ENCODE measurements around the gene CEACAM7.

CEACAM7 gene

DNA sequence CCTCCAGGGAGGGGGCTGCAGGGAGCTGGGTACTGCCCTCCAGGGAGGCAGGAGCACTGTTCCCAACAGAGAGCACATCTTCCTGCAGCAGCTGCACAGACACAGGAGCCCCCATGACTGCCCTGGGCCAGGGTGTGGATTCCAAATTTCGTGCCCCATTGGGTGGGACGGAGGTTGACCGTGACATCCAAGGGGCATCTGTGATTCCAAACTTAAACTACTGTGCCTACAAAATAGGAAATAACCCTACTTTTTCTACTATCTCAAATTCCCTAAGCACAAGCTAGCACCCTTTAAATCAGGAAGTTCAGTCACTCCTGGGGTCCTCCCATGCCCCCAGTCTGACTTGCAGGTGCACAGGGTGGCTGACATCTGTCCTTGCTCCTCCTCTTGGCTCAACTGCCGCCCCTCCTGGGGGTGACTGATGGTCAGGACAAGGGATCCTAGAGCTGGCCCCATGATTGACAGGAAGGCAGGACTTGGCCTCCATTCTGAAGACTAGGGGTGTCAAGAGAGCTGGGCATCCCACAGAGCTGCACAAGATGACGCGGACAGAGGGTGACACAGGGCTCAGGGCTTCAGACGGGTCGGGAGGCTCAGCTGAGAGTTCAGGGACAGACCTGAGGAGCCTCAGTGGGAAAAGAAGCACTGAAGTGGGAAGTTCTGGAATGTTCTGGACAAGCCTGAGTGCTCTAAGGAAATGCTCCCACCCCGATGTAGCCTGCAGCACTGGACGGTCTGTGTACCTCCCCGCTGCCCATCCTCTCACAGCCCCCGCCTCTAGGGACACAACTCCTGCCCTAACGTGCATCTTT, 12.5 kb upstream of the CEACAM7 start:
- peak; percentile 34 for DNase-seq (ENCODE audit: low spot score)

DNA sequence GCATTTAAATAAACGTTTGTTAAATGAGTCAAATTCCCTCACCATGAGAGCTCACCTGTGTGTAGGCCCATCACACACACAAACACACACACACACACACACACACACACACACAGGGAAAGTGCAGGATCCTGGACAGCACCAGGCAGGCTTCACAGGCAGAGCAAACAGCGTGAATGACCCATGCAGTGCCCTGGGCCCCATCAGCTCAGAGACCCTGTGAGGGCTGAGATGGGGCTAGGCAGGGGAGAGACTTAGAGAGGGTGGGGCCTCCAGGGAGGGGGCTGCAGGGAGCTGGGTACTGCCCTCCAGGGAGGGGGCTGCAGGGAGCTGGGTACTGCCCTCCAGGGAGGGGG, 11.9 kb upstream of the CEACAM7 start:
- DNase-seq (ENCODE audit: low spot score): peak; percentile 32

DNA sequence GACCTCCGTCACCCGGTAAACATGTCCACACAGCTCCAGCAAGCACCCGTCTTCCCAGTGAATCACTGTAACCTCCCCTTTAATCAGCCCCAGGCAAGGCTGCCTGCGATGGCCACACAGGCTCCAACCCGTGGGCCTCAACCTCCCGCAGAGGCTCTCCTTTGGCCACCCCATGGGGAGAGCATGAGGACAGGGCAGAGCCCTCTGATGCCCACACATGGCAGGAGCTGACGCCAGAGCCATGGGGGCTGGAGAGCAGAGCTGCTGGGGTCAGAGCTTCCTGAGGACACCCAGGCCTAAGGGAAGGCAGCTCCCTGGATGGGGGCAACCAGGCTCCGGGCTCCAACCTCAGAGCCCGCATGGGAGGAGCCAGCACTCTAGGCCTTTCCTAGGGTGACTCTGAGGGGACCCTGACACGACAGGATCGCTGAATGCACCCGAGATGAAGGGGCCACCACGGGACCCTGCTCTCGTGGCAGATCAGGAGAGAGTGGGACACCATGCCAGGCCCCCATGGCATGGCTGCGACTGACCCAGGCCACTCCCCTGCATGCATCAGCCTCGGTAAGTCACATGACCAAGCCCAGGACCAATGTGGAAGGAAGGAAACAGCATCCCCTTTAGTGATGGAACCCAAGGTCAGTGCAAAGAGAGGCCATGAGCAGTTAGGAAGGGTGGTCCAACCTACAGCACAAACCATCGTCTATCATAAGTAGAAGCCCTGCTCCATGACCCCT, 11.3 kb upstream of the CEACAM7 start:
- peak; percentile 34 for DNase-seq (ENCODE audit: low spot score)

DNA sequence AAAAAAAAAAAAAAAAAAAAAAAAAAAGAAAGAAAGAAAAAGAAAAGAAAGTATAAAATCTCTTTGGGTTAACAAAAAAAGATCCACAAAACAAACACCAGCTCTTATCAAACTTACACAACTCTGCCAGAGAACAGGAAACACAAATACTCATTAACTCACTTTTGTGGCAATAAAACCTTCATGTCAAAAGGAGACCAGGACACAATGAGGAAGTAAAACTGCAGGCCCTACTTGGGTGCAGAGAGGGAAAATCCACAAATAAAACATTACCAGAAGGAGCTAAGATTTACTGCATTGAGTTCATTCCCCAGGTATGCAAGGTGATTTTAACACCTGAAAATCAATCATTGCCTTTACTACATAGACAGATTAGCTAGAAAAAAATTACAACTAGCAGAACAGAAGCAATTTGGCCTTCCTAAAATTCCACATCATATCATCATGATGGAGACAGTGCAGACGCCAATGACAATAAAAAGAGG, 10.7 kb upstream of the CEACAM7 start:
- no peak for DNase-seq (ENCODE audit: low spot score)

DNA sequence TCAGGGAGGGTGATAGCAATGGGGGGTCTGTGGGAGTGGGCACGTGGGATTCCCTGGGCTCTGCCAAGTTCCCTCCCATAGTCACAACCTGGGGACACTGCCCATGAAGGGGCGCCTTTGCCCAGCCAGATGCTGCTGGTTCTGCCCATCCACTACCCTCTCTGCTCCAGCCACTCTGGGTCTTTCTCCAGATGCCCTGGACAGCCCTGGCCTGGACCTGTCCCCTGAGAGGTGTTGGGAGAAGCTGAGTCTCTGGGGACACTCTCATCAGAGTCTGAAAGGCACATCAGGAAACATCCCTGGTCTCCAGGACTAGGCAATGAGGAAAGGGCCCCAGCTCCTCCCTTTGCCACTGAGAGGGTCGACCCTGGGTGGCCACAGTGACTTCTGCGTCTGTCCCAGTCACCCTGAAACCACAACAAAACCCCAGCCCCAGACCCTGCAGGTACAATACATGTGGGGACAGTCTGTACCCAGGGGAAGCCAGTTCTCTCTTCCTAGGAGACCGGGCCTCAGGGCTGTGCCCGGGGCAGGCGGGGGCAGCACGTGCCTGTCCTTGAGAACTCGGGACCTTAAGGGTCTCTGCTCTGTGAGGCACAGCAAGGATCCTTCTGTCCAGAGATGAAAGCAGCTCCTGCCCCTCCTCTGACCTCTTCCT, 9.3 kb upstream of the CEACAM7 start:
- DNase-seq (ENCODE audit: low spot score): peak; percentile 26

DNA sequence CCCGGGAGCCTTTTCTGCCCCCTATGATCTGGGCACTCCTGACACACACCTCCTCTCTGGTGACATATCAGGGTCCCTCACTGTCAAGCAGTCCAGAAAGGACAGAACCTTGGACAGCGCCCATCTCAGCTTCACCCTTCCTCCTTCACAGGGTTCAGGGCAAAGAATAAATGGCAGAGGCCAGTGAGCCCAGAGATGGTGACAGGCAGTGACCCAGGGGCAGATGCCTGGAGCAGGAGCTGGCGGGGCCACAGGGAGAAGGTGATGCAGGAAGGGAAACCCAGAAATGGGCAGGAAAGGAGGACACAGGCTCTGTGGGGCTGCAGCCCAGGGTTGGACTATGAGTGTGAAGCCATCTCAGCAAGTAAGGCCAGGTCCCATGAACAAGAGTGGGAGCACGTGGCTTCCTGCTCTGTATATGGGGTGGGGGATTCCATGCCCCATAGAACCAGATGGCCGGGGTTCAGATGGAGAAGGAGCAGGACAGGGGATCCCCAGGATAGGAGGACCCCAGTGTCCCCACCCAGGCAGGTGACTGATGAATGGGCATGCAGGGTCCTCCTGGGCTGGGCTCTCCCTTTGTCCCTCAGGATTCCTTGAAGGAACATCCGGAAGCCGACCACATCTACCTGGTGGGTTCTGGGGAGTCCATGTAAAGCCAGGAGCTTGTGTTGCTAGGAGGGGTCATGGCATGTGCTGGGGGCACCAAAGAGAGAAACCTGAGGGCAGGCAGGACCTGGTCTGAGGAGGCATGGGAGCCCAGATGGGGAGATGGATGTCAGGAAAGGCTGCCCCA, 8.5 kb upstream of the CEACAM7 start:
- DNase-seq (ENCODE audit: low spot score): peak; percentile 63

DNA sequence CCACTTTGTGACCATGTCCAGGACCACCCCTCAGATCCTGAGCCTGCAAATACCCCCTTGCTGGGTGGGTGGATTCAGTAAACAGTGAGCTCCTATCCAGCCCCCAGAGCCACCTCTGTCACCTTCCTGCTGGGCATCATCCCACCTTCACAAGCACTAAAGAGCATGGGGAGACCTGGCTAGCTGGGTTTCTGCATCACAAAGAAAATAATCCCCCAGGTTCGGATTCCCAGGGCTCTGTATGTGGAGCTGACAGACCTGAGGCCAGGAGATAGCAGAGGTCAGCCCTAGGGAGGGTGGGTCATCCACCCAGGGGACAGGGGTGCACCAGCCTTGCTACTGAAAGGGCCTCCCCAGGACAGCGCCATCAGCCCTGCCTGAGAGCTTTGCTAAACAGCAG, 7.7 kb upstream of the CEACAM7 start:
- DNase-seq (ENCODE audit: low spot score): peak; percentile 28

DNA sequence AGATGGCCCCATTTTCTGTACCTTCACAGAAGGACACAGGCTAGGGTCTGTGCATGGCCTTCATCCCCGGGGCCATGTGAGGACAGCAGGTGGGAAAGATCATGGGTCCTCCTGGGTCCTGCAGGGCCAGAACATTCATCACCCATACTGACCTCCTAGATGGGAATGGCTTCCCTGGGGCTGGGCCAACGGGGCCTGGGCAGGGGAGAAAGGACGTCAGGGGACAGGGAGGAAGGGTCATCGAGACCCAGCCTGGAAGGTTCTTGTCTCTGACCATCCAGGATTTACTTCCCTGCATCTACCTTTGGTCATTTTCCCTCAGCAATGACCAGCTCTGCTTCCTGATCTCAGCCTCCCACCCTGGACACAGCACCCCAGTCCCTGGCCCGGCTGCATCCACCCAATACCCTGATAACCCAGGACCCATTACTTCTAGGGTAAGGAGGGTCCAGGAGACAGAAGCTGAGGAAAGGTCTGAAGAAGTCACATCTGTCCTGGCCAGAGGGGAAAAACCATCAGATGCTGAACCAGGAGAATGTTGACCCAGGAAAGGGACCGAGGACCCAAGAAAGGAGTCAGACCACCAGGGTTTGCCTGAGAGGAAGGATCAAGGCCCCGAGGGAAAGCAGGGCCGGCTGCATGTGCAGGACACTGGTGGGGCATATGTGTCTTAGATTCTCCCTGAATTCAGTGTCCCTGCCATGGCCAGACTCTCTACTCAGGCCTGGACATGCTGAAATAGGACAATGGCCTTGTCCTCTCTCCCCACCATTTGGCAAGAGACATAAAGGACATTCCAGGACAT, 7.0 kb upstream of the CEACAM7 start:
- DNase-seq (ENCODE audit: low spot score): peak; percentile 31

DNA sequence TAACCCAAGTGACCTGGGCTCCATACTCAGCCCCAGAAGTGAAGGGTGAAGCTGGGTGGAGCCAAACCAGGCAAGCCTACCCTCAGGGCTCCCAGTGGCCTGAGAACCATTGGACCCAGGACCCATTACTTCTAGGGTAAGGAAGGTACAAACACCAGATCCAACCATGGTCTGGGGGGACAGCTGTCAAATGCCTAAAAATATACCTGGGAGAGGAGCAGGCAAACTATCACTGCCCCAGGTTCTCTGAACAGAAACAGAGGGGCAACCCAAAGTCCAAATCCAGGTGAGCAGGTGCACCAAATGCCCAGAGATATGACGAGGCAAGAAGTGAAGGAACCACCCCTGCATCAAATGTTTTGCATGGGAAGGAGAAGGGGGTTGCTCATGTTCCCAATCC, 6.1 kb upstream of the CEACAM7 start:
- peak; percentile 15 for DNase-seq (ENCODE audit: low spot score)

DNA sequence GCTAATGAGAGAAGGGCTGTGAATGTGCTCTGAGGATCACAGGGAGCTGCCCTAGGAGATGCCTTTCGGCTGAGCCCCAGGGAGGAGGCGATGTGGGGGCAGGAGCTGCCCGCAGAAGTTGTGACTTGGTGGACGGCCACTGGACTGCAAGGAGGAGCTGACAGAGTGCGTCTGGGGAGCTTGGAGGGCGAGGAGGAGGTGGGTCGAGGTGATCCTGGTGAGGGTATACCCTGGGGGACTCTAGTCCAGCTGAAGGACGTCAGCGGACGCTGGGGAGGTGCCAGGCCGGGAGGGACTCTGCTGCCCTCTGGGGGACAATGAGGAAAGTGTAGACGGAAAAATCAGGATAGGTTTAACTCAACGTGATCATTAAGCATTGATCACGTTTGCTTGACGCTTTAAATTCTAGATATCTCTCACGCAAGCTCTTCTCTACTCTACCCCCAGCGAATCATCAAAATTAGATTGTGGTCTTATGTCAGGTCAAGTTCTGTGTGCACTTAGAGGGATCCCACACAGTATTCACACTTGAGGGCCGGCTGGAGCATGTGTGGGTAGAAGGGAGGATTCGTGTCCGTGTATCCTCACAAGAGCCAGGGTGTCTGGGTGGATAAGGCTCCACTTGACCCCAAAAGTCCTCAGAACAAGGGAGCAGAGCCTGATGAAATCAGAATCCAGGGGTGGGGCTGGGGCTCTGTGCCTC, 3.3 kb upstream of the CEACAM7 start:
- DNase-seq (ENCODE audit: low spot score): peak; percentile 55

DNA sequence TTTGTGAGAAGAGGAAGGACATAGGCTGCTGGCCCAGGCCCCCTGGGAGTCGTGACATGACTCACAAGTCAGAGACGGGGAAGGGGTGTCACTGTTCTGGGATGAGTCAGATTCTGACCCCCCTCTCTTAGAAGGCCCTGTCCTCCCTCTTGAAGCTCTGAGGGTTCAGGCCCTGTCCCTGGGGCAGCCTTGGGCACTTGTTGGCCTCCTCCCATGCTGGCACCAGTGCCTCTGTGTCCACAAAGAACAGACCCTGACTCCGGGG, 2.7 kb upstream of the CEACAM7 start:
- DNase-seq (ENCODE audit: low spot score): peak; percentile 36

DNA sequence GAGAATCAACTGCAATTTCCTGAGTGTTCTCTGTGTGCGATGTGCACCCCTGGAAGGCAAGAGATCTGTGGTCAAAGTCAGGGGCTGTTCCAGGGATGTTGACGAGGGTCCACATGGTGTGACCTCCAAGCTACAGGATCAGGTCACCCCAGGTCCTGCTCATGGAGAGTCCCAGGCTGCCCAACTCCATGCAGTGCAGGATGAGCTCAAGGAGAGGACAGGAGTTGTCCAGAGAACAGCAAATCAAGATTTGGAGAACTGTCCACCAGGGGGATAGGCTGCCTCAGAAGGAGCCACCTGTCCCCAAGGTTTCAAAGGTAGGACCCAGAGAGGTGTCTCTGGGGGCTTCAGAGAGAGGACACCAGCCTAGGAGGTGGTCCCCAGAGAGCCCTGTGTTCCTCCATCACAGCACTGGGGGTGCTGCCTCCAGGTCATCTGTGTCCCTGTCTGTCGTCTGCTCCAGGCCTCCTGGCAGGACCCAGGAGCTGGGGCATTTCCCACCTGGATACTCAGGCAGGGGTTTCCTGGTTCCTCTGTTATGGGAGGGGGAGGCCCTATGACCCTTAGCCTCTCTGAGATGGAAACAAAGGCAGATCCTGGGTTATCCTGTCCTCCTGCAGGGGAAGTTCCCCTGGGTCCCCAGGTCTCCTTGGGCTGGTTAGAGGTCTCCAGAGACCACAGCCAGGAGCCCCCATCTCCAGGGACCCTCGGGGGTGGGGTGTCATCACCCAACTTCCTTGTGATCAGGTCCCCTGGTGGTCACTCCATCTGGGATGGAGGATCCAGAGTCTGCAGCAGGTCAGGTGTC, 2.1 kb upstream of the CEACAM7 start:
- DNase-seq (ENCODE audit: low spot score): peak; percentile 21

DNA sequence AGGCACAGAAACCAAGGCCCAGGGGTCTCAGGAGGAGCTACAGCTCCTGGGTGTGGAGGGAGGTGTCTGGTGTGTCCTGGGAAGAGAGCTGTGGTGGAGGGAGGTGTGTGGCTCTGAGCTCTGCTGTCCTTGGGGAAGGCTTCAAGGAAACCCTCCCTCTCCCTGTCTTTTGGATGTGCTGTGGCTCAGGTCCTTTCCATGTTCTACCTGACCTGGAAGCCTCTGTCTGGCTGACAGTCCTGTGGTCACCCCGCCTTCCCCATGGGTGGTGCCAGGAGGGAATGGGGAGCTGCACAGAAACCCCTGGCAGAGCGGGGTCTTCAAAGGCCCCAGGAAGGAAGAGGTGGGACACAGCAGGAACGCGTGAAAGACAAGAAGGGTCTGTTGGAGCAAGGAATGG, 617 bp upstream of the CEACAM7 start:
- DNase-seq (ENCODE audit: low spot score): no peak

DNA sequence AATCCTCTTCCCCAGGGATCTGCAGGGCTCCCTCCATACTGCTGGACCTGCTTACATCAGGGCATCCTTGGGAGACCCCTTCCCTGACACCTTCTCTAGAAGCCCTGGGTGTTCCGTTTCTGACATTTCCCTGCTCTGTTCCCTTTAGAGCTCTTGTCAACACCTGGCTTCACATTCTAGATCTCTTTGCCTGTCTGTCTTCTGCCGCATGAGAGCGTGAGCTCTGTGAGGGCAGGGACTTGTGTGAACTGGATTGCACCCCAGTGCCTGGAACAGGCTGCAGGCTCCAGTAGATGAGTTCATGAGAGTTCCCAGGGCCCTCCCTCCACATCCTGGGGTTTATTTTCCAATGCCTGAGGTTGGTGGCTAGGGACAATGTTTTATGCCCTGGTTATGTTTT, 651 bp downstream of the CEACAM7 start:
- DNase-seq (ENCODE audit: low spot score): no peak

DNA sequence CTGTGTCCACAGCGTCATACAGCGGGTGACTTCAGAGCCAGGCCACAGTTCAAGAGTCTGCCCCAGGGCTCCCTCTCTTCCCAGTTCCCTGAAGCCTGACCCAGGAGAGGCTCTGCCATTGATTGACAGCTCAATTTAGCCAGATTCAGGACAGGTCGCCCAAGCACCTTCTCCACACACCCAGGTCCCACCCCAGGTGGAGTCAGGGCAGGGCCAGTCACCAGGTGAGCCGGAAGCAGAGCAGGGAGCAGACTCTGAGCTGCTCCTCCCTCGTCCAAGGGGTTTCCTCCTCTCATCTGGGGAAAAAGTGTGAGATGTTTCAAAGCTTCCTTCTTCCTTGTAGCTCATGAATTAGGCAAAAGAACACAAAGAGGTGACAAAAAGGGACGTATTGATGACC, 5.6 kb downstream of the CEACAM7 start:
- no peak for DNase-seq (ENCODE audit: low spot score)

DNA sequence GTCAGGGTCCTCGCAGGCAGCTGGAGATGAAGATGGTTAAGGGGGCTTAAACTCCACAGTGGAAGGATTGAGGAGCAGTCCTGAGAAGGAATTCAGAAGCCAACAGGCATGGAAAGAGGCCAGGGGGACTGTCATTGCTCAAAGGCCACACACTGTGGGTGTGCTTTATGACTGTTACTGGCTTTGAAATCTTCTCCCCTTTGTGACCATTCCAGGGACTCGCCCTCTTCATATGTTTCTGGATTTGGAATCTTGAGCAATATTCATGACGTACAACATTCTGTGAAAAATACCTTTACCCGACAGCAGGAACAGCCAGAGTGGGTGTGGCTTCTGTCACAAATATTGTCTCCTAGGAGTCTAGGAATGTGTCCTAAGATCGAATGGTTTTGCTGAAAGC, 16.6 kb downstream of the CEACAM7 start:
- DNase-seq (ENCODE audit: low spot score): no peak

DNA sequence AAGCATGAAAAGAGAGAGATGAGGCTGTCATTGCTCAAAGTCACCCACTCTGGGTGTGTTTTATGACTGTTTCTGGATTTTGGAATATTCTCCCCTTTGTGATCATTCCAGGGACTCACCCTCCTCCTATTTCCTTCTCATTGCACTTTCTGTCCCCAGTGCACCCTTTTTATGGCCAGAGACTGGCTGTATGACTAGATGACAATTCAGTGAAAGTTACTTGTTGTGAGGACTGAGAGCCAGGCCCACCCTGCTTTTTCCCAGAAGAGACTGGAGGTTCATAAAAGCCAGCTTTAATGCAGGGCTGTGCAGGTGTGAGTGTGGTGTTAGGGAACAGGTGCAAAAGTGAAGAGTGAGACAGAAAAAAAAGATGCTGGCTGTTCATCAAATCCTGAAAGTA, 17.3 kb downstream of the CEACAM7 start:
- DNase-seq (ENCODE audit: low spot score): no peak

DNA sequence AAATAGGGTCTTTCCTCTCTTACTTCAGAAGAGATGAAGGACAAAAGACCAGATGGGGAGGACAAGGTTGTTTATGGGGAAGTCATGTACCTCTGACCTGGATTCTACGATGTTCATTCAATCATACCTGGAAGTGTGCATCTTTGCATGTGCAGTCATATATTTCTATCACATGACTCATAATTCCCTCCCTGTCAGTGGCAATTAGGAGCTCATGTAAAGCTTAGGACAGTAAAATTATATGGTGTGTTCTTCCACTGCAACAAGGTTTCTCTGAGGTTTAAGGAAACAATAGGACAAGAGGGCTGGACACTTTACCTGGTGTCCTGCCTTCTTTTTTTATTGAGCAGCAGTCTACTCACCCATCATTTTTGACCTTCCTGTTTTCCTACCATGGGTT, 19.8 kb downstream of the CEACAM7 start:
- no peak for DNase-seq (ENCODE audit: low spot score)

DNA sequence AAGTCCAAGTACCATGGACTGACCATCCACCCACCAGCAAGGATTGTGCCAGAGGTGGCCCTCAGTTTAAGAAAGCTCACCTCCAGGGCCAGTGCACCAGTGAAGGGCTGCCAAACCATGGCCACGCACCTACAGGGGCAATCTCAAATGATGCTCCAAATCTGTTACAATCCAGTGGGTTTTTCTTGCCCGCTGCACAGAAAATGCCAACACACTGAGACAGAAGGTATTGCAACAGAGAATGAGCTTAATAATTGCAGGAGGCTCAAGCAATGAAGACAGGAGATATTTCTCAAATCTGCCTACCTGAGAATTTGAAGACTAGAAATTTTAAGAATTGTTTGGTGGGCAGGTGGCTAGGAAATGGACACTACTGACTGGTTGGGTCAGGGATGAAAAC, 22.0 kb downstream of the CEACAM7 start:
- DNase-seq (ENCODE audit: low spot score): no peak

DNA sequence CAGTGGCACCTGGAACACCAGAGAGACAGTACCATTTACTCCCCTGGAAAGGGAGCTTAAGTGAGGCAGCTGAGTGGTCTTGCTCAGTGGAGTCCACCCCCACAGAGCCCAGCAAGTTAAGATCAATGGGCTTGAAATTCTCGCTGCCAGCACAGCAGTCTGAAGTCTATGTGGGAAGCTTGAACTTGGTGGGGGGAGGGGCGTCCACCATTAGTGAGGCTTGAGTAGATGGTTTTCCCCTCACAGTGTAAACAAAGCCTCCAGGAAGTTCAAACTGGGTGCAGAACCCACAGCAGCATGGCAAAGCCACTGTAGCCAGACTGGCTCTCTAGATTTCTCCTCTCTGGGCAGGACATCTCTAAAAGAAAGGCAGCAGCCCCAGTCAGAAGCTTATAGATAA, 30.9 kb downstream of the CEACAM7 start:
- no peak for DNase-seq (ENCODE audit: low spot score)
